ENCODE results near the gene TMEM167B.
A peak's percentile ranks its signal among the peaks of the same experiment; 100 is the strongest.
"Not testable (repeated sequence)": the region's sequence is repeated elsewhere in the genome, so short reads cannot be mapped to it uniquely, and the experiment has no call there.

Gene TMEM167B

GRCh38 chr1:109090196-109091077, at the start of gene TMEM167B:
Gene TMEM167B, plus strand, starts transcription at chr1:109090764. Its CDS starts 109 bp downstream, at chr1:109090873.
- DNase-seq = peak; percentile 93

DNA sequence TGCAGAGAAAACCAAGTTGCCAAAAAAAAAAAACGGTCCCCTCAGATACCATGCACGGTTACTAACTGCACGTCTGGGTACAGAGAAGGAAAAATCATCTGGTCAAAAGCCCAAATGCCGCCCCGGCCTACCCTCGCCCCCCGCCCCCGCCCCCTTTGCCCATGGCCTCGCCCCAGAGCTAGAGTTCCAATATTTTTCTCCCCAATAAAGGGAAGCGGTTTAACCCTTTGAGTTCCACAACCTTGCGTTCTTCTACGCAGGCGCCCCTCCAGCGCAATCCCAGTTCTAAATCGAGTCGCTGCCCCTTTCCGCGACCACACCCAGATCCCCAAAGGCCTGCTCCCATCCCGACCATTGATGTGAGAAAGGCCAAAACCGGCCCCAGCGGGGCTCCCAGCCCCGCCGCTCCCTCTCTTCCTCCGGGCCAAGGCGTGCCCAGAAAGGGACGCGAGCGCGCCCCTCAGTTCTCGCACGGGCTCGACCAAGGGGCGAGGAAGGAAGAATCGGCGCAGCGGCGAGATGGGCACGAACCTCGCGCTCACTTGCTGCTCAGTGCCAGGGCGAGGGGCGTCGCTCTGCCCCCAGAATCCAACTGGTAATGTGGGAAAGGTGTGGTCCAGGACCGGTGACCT, 49.5 kb upstream of the TMEM167B start:
- peak; percentile 44 for DNase-seq

DNA sequence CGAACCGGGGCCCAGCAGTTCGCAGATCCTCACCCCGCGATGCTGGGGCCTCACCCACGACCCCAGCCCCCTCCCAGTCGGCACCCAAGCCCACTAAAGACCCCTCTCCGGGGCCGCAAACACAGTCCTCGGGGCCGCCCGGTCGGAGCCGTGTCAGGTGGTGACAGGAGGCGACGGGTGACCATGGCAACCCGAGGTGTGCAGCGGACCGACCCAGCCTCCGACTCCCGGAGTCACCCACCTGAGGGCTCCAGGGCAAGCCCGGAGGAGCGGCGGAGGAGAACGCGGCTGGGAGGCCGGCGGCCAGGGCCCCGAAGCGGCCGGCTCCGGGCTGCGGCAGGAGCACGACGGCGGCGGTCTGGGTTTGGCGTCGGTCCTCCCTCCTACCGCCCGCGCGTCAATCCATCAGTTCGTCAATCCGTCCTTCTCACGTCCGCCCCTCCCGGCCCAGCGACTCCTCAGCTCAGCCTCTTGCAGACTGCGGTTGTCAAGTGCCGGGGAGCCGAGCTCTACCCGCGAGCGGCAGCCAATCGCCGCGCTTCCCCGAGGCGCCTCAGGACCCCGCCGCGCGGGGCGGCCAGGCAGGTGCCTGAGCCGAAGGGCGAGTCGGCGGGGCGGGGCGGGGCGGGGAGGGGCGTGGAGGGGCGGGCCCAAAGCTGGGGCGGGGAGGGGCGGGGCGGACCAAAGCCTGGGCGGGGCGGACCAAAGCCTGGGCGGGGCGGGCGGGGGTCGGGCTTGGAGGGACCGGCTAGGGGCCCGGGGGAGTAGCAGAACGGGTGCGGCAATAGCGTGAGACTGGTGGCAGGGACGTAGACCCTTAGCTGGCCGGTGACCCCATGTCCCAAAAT, 48.7 kb upstream of the TMEM167B start, which contains the start of gene WDR47:
WDR47 (minus strand) TSS at position 482 of the 848 bp plus-strand sequence. CDS start 18,590 bp downstream, outside the sequence.
- peak; percentile 95 for DNase-seq

DNA sequence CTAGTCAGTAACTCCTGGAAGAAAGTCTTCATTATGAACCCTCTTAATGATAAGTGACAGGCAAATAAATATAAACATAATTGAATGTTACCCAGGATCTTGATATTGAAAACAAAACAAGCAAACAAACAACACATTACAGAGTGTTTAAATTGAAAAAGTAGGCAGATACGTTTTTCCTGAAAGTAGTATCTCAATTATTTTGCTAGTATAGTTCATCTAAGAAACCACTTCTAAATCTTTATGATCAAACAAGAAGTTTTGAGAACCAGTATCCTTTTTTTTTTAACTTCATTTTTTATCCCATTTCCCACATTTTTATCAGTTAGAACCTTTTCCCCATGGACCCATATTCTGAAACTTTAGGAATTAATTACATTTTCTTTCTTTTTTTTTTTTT, 45.0 kb upstream of the TMEM167B start:
- no peak for DNase-seq

- DNase-seq = no peak
These were observed 43.9 kb upstream of the TMEM167B start for GRCh38 chr1:109046671-109047070.

DNA sequence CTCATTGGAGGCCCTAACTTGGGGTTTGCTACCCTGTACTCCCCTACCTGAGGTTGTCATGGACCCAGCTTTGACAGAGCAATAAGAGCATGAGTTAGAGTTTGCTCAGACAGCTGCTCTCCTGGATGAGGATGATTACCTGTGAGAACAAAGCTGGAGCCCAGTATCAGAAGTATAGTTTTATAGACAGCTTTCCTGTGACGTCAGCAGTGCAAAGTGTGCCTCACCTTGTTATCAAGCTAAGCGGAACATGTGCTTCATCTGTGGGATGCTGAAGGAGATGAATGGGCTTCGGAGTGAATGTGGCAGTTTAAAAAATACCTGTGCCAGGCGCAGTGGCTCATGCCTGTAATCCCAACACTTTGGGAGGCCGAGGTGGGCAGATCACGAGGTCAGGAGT, 43.2 kb upstream of the TMEM167B start:
- no peak for DNase-seq

DNA sequence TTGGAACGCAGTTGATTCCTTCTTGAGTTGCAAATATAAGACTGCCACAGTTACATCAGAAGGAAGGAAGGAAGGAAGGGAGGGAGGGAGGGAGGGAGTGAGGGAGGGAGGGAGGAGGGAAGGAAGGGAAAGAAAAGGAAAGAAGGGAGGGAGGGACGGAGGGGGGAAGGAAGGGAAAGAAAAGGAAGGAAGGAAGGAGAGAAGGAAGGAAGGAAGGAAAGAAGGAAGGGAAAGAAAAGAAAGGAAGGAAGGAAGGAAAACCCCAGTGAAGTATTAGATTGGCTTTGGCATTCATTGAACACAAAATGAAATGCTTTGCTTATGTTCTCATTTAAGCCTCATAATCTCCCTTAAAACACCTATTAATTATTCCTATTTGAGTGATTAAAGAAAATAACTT, 42.2 kb upstream of the TMEM167B start:
- DNase-seq = no peak

DNA sequence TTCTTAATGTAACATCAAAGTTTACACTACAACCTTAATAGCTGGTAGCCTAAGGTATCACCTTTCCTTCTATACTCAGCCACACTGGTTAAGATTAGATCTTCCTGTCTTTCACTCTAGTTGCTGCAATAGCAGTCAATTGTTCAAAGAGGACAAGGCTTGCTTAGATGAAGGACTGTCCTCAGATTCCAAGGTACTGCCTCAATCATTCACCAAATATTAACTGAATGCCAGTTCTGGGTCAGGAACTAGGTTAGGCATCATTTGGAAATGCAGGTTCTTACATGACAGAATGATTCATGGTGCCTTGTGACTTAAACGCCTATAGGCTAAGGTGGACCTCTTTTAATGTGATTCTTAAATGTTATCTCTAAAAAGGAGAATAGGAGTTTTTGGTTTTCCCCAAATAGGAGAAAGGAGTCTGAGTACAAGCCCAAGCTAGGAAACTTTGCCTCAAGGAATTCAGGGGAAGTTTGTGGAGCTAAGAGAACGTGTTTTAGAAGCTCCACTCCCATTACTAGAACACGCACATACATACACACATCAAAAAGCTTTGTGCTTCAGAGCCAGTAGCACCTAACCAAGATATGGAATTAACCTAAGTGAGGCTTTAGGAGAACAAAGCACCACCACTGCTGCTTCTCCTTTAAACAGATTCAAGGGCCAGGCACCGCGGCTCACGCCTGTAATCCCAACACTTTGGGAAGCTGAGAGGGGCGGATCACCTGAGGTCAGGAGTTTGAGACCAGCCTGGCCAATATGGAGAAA, 40.2 kb upstream of the TMEM167B start:
- no peak for DNase-seq

DNA sequence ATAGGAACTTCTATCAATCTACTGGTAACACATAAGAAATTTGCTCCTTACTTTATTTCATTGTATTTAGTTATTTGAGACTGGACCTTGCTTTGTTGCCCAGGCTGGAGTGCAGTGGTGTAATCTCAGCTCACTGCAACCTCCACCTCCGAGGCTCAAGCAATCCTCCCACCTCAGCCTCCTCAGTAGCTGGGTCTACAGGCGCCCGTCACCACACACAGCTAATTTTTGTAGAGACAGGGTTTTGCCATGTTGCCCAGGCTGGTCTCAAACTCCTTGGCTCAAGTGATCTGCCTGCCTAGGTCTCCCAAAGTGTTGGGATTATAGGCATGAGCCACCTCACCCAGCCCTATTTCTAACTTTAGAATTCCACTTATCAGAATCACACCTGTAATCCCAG, 38.4 kb upstream of the TMEM167B start:
- not testable (repeated sequence) for DNase-seq

DNA sequence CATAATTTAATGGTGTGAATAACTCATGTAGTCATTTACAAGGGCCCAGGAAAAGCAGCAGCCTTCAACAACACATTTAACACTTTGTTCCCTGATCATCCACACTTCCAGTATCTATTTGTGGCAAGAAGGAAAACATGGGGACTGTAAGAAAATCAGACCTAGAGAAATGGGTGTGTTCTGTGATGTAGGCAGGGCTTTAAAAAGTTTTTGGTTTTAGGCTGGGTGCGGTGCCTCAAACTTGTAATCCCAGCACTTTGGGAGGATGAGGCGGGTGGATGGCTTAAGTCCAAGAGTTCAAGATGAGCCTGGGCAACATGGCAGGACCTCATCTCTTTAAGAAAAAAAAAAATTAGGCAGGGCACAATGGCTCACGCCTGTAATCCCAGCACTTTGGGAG, 34.5 kb upstream of the TMEM167B start:
- DNase-seq = no peak

- no peak for DNase-seq
These were observed 31.5 kb upstream of the TMEM167B start for GRCh38 chr1:109059026-109059425.

- DNase-seq = no peak
These were observed 29.9 kb upstream of the TMEM167B start for GRCh38 chr1:109060707-109061106.

- DNase-seq = no peak
These were observed 29.4 kb upstream of the TMEM167B start for GRCh38 chr1:109061183-109061582.

GRCh38 chr1:109065137-109065536, 25.4 kb upstream of the TMEM167B start:
- DNase-seq = no peak

DNA sequence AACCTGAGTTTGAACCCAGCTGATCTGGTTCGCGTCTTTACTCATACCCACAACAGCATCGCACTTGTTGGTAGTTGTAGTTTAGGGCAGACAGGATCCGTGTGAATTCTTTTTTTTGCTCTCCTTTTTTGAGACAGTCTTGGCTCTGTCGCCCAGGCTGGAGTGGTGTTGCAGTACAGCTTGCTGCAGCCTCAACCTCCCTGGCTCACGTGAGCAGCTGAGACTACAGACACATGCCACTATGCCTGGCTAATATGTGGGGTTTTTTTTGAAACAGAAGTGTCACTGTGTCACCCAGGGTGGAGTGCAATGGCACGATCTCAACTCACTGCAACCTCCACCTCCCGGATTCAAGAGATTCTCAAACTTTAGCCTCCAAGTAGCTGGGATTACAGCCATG, 22.7 kb upstream of the TMEM167B start:
- no peak for DNase-seq

DNA sequence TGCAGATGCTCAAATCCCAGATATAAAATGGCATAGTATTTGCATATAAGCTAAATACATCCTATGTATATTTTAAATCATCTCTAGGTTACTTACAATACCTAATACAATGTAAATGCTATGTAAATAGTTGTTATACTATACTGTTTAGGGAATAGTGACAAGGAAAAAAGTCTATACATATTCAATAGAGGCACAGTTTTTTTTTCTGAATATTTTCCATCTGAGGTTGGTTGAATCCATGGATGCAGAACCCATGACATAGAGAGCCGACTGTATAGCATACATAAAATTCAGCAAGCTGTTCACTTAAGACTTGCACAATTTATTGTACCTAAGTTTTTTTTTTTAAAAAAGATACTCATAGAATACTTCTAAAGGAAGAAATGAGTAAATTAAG, 21.3 kb upstream of the TMEM167B start:
- no peak for DNase-seq

DNA sequence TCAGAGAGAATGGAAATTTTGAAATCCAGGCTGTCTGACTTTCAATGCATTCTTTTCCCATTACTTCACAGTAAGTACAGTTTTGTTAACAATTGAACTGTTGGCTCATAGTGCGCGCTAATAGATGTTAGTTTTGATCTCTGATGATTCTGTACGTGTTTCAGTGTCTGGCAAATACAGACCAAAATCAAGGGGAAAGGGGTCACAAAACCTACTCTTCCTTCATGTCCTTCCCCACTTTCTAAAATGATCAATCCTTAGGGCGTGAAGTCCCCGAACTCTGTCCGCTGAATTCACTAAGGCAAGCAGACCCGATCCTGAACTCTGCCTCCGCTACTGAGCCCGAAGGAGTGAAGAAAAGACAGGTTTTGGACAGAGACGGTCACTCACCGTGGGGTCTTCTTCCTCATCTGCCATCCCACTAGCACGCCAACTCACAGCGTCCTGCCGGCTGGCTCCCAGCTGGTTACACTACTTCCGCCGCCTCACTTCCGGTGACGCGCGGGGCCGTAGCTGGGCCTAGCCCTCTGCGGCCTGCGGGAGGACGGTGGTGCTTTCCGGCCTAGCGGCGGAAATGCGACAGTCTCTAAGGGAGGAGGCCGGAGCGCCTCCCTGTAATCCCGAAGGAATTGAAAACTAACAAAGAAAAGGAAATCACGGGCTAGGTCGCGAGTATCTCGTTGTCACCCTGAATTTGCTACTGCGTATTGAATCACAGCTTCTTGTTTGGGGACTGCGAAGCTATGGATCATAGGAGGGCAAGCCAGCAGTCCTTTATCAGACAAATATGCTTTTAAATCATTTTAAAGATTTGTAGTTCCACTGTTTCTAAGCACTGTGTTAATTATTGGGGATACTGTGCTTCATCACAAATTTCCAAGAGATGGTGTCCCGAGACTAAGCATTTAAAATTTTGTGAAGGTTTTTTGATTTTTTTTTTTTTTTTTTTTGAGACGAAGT, 14.8 kb upstream of the TMEM167B start, which contains the start of gene TAF13:
TAF13 (minus strand) TSS at position 473 of the 960 bp plus-strand sequence; CDS start at position 417, 56 bp downstream.
- peak; percentile 97 for DNase-seq

- no peak for DNase-seq
These were observed 12.2 kb upstream of the TMEM167B start for GRCh38 chr1:109078317-109078716.

- DNase-seq = no peak
These were observed 11.3 kb upstream of the TMEM167B start for GRCh38 chr1:109079240-109079622.

DNA sequence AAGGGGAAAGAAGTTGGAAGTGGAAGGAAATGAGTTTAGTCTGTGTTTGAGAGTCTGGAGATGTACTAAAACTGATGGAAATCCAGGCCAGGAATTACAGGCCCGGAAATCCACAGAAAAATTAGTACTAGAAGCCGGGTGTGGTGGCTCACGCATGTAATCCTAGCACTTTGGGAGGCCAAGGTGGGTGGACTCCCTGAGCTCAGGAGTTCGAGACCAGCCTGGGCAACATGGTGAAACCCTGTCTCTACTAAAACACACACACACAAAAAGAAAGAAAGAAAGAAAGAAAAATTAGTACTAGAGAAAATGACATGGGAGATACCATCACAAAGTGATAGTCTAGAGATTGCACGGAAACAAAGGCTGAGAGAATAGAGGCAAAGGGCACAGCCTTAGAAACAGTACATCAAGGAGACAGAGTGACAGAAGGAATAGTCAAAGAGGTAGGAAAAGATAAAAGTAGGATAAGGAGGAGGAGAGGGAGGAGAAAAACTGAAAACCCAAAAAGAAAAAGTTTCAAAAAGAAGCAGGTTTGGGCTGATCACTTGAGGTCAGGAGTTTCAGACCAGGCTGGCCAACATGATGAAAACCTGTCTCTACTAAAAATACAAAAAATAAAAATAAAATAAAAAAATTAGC, 10.0 kb upstream of the TMEM167B start:
- DNase-seq = no peak

DNA sequence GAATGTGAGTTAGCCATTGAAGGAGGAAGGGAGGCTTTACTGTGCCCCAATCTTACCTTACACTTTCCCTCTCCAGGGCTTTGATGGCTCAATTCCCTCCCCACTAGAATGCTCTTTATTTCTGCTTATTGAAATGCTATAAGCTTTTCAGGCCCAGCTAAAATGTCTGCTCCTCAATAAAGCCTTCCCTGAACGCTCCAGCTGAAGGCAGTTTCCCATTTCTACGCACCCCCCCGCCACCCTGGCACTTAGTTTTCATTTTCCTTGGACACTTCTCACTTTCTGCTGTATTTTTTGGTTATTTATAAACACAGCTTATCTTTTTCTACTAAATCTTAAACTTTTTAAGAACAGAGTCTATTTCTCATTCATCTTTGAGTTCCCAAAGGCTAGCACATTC, 7.1 kb upstream of the TMEM167B start:
- DNase-seq = no peak
